ENCODE results near the gene RBP5.
A peak's percentile ranks its signal among the peaks of the same experiment; 100 is the strongest.

The RBP5 gene

DNA sequence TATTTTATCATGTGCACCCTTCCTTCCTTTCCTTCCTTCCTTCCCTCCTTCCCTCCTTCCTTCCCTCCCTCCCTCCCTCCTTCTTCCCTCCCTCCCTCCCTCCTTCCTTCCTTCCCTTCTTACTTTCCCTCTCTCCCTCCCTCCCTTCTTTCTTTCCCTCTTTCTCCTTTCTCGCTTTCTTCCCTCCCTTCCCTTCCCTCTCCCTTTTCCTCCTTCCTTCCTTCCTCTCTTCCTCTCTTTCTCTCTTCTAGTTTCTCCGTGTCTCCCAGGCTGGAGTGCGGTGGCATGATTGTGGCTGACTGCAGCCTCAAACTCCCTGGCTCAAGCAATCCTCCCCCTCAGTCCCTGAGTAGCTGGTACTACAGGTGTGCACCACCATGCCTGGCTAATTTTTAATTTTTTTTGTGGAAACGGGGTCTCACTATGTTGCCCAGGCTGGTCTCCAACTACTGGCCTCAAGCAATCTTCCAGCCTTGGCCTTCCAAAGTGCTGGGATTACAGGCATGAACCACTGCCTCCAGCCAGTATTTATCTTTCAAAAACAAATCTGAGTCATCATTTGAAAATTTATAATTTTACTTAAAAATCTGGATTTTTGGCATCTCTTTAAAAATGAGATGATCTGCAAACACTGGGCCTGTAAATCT is 27.5 kb downstream of the RBP5 start:
- DNase-seq (ENCODE audit: low read depth) = no peak

DNA sequence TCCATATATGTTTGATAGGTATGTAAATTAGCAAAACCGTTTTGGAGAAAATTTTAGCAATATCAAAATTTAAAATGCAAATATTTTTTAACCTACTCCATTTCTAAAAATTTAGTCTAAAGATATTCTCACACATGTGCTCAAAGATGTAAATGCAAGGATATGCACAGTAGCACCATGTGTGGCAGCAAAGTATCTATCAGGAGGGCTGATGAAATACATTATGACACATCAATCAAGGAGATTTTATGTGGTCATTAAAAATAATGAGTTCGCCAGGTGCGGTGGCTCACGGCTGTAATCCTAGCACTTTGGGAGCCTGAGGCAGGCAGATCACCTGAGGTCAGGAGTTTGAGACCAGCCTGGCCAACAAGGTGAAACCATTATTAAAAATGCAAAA is 28.4 kb downstream of the RBP5 start:
- no peak for DNase-seq (ENCODE audit: low read depth)

DNA sequence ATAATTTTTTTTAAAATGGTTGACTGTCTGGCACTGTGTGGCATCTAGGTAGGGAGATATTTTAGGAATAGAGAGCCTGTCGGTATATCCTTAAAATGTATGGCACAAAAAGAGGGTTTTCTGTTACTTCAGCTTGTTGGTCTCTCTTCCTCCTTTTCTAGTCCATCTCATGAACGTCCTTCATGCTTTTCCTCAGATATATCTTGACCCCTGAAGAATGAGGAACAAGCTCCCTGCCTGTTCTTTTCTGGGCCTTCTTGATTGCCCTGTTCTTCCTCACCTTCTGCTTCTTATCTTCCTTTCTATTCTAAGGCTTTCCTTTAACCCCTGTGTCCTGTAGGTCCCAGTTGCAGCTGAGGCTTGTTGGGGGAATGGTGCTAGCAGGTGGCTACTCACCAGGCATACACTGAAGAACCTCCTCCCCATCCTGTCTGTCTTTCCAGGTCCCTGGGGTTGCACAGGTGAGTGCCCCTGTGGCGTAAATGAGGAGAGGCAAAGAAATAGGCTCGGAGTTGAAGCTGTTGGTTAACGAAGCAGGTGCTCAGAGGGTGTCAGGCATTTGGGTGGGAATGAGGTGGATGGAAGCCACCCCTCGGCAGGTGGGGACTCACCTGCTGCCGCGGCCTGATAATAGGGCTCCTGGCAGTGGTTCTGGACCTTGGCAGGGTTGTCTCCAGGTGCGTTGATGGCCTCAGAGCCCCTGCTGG is 29.2 kb downstream of the RBP5 start:
- DNase-seq (ENCODE audit: low read depth) = no peak

DNA sequence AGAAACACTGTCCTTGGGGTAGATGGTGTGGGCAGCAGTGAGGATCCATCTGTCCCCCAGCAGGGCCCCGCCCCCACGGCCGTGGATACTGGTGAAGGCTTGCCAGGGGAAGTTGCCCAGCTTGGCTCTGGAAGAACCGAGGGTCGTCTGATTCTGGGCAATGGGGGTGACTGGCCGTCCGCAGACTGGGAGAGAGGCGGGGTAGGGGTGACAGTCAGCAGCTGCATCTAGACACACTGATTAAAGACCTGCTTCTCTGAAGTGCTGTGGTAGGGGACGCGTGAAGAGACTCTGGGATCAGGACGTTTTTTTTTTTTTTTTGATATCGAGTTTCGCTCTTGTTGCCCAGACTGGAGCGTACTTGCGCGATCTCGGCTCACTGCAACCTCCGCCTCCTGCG is 31.7 kb downstream of the RBP5 start:
- no peak for DNase-seq (ENCODE audit: low read depth)

DNA sequence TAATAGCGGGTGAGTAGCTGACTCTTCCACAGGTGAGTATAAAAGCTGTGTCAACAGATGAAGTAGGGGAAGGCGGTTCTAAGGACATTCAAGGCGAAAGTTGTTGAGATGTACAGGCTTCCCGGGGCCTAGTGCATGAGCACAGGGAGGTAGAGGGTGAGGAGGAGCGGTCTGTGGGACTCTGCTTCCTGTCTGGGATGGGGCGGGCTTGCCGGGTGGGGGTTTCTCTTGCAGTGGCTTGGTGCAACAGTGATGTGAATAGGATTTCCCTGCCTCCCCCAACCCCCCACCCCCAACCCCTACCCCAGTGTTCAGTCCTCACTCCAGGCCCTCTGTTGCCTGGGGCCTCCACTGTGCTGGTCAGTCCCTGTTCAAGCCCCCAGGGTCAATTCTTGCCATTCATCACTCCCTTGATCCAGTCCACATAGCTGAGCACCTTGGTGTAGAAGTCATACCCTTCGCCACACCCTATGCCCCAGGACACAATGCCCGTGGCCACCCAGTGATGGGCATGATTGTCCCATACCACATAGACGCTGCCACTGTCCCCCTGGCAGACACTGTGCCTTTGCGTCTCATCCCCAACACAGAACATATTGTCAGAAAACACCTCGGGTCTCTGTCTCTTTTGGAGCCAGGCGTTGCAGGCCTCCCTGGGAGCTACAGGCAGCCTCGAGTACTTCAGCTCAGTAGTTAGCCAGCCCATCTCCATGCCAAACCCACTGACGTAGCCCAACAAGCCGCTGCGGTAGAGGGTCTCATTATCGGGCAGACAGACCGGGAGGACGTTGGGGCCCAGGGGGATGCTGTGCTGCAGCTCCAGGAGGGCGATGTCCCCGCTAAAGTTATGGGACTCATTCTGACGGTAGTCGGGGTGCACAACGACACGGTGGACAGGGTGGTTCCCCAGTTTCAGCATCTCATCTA is 32.4 kb downstream of the RBP5 start:
- DNase-seq (ENCODE audit: low read depth) = no peak

DNA sequence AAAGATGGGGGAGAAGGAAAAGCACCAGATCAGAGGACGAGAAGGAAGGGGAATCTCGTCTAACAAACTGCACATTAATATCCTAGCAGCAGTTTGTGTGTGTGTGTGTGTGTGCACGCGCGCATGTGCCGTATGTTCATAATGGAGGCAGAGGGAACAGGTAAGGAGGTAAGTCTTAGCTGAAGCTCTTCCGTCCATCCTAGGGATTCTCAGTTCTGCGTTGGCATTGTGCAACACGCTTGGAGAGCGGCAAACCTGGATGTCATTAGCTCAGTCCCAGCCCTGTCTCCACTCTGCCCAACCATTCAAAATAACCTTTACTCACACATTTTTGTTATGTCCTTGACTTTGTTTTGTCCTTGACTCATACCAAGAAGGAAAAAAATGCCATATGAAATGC is 34.8 kb downstream of the RBP5 start:
- DNase-seq (ENCODE audit: low read depth) = no peak

DNA sequence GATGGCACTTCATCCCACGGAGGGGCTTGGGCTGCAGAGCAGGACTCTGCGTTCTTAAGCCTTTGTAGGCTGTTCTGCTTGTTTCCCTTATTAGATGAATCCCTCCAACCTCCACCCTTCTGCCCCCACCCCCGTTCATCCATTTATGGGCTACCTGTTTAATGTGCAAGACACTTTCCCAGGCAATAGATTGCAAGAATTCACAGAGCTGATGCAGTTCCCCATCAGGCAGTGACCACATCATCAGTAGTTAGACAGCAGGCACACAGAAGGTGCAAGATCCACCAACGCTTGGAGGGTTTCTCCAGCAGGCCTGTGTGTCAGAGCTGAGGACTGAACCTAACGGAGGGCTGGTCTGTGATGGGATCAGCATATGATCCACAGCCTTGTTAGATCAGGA is 35.2 kb downstream of the RBP5 start:
- no peak for DNase-seq (ENCODE audit: low read depth)

DNA sequence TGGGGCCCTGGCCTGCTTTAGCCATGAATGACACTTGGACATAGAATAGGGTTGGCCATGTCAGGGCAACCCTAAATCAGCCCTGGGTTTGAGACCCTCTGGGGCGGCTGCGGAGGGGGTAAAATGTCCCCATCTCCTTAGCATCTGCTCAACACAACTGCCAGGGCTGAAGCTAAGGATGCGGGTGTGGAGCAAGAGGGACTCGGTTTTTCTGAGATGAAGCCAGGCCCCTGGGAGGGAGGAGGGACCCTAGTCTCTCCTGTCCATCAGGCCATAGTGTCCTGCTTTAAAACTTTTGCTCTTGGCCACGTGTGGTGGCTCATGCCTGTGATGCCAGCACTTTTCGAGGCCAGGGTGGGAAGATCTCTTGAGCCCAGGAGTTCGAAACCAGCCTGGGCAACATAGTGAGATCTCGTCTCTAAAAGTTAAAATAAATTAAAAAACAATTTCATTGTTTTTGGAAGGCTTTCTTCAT is 35.7 kb downstream of the RBP5 start:
- DNase-seq (ENCODE audit: low read depth) = no peak

DNA sequence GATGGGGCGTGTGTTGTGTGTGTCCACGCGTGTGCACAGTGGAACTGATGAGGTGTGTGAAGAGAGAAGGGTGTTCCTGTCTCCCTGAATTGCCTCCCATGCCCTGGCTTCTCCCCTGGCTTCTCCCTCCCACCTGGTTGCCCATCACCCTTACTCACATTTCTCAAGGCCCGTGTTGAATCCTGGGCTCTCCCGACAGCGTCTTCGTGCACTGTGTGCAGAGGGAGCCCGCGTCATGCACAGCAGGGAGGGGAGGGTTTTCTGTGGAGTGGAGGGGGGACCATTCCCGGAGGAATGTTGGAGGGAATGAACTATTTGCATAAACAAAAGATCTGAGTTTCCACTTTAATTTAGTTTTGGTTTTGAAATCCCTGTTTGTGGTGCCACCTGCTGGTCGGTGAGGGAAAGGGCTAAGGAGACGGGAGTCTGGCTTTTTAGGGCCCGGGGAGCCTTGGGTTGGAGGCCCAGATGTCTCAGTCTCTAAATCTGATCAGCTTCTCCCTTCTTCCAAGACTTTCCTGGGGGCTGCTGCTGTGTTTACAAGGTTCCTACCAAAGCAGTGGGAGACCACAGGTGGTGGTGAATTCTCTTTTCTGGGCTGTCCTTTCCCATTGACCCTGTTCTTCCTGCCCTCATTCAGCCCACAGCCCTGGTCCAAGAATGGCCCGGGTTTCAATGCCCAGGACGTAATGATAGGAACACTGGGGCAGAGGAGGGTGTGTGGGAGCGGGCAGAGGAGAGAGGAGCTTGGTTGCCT is 36.3 kb downstream of the RBP5 start, which contains the start of gene C1R:
Gene C1R (minus strand): TSS at position 217 of the 757 bp plus-strand sequence. CDS start 57 bp downstream, at position 160.
- peak; percentile 51 for DNase-seq (ENCODE audit: low read depth)

DNA sequence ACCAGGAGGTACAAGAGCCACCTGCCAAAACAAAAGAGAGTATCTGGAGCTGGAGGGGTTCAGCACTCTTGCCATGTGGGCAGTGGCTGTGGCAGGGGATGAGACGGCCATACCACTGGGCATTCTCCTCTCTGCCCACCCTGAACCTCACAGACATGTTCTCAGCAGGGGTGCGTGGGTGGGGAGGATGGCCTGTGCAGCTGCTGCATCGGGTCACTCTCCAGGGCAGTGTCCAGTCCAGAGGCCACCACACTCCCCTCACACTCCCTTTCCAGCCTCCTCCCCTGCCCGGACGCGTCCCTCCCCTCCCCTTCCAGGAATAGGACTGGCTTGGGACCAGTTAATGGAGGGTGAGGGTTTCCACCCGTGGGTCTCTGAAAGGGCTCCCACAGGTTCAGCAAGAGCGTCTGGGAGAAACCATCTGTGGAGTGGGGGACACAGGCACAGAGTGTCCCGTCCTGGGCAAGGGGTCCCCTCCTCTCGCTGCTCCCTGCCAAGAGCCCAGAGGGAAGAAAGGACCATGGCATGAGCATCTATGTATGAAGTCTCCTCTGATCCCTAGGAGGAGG is 36.9 kb downstream of the RBP5 start:
- no peak for DNase-seq (ENCODE audit: low read depth)

DNA sequence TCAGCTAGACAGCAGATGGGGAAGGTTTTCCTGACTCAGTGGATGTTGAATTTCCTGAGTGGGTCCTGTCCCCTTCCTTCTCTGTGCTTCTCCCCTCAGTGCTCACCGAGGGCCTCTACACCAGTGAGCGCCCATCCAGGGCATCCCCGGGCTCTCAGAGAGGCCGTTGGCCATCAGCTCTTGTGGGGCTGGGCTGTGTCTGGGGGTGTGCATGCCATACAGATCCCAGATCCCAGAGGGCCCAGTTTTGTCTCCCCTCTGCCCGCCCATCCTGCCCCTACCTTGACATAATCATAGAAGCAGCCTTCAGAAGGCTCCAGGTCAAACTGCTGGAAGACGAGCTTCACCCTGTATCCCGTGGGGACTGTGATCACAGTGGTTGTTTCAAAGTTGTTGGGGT is 37.5 kb downstream of the RBP5 start:
- DNase-seq (ENCODE audit: low read depth) = no peak

DNA sequence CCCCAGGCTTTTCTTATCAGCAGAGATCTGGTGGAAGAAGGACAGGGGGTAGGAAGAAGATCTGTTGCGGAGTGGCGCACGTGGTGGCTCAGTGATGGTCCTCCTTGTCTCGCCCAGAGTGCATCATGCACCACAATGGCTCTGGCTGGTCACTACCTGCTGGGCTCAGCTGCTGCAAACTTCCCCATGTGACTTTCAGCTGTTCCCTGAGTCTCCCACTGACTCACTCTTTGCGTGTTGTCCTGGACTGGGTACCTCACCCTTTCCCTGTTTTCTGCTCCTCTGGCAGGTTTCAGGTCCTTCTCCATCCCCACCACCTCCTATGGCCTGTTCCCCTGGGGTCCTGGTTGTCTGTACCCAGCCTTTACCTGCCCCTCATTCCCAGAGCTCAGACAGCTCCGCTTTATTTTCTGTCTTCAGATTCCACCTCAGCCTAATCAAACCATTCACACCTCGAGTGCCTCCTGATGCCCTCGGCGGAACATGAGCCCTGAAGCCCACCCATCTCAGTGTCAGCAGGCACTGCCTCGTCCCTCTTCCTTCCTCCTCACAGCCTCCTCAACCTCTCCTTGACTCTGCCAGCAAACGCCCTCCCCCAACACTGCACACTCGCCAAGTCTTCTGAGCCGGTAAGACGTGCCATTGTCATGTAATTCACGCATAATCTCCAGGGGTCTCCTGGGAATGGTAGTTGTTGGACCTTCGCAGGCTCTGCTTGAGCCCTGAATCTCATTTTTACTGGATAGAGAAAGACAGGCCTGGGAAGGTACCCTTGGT is 38.3 kb downstream of the RBP5 start:
- DNase-seq (ENCODE audit: low read depth) = no peak

DNA sequence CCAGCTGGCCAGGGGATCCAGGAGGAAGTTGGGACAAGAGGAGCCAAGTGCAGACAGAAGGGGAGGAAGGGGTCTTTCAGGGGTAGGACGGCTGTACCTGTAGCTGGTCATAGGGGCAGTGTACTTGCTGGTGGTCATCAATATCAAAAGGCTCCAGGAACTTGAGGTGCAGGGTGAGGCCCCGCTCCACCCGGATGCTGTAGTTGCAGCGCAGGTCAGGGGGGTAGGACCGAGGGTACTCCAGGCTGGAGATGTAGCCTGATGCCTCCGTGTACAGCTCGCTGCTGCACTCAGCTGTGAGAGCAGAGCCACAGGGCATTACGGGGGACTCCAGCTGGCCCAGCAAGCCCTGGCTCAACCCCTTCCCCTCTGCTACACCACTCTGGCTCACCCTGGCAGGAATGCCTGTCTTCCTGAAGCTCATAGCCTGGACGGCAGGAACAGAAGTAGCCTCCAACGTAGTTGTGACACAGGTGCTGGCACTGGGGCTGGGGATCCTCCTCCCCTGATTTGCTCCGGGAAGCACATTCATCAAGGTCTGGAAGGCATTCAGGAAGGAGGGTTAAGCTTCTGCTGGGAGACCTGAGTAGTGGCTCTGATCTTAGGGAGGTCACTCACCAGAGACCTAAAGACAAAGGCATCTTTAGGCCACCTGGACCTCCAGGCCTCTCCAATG is 39.4 kb downstream of the RBP5 start:
- no peak for DNase-seq (ENCODE audit: low read depth)

DNA sequence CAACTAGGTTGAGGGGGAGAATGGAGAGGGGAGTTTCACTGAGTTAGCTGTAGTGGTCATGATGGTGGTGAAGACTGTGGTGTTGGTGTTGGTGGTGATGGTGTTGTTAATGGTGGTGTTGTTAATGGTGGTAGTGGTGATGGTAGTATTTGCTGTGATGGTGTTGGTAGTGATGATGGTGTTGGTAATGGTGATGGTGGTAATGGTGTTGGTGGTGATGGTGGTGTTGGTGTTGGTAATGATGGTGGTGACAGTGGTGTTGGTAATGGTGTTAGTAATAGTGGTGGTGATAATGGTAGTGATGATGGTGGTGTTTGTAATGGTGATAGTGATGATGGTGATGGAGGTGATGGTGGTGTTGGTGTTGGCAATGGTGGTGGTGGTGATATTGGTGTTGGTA is 45.6 kb downstream of the RBP5 start:
- DNase-seq (ENCODE audit: low read depth) = no peak

DNA sequence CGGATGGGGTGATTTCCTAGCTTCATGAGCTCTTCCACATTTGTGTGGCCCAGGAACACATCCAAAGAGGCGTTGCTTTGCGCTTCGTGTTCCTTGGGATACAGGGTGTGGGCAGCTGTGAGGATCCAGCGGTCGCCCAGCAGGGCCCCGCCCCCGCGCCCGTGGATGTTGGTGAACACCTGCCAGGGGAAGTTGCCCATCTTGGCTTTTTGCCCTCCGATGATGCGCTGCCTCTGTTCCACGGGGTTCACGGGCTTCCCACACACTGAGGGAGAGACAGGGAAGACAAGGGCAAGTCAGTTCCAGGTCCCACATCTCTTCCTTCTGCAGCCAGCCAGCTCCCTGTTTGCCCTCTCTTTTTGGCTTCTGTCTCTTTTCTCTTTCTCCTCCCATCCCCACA is 47.7 kb downstream of the RBP5 start:
- DNase-seq (ENCODE audit: low read depth) = no peak

DNA sequence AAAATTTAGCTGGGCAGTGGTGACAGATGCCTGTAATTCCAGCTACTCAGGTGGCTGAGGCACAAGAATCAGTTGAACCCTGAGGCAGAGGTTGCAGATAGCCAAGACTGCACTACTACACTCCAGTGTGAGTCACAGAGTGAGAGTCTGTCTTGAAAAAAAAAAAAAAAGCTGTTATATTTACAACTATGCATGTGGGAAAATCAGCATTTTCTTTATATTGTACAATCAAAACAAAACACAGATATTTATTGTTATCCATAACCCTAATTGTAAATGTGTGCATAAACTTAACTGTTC is 48.9 kb downstream of the RBP5 start:
- DNase-seq (ENCODE audit: low read depth) = no peak

DNA sequence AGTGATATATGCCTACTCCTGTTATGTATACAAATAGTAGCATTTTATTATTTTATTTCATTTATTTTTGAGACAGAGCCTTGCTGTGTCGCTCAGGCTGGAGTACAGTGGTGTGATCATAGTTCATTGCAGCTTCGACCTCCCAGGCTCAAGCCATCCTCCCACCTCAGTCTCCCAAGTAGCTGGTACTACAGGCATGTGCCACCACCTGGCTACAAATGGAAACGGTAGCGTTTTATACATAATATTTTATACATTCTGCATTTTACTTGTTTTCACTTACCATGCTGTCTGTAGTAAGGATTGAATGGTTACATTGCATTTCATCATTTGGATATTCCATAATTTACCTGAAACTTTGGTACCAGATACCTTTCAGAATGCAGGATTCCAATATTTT is 50.5 kb downstream of the RBP5 start:
- no peak for DNase-seq (ENCODE audit: low read depth)

DNA sequence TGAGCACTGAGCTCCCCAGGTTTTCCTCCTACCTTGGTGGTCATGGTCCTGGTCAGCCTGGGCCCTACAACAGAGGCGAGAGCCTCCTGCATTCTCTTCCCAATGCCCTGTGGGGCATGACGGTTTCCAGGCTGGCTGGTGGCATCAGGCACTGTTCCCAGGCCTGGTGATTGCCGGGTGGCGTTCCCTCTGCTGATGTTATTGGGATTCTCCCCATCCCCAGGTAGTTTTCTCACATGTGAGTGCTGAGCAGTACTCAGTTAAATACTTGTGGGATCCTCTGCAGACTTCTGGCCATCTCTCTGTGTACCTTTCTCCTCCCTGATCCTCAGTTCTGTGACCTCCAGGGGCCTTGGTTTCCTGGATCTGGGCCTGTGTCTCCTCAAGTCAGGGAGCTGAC is 52.2 kb downstream of the RBP5 start:
- no peak for DNase-seq (ENCODE audit: low read depth)

DNA sequence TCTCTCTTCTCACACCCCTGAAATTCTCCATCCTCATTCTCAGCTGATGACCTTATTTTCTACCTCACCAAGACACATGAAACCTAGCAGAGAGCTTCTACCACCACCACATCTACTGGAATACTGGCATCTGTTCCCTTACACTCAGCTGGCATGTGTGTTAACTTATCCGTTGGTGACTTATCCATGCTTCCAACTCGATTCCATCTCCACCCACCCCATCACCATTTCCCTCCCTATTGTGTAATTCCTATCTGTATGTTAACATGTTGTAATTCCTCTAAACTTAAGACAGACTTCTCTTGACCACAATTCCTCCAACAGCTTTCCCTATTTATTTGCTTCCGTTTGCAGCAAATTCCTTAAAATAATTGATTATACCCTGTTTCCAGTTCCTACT is 52.8 kb downstream of the RBP5 start:
- no peak for DNase-seq (ENCODE audit: low read depth)

DNA sequence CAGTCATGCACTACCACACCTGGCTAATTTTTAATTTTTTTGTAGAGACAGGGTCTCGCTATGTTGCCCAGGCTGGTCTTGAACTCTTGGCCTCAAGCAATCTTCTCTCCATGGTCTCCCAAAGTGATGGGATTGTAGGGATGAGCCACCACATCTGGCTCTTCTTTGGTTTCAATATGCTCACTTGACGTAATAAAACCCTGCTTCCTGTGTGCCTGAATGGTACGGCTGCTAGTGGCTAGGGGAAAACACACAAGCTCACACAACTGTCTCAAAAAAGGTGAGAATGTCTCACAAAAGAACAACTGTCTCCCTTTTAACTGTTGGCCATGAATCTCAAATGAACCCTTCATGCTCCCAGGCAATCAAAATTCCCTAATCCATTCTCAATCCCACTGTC is 53.2 kb downstream of the RBP5 start:
- DNase-seq (ENCODE audit: low read depth) = no peak

DNA sequence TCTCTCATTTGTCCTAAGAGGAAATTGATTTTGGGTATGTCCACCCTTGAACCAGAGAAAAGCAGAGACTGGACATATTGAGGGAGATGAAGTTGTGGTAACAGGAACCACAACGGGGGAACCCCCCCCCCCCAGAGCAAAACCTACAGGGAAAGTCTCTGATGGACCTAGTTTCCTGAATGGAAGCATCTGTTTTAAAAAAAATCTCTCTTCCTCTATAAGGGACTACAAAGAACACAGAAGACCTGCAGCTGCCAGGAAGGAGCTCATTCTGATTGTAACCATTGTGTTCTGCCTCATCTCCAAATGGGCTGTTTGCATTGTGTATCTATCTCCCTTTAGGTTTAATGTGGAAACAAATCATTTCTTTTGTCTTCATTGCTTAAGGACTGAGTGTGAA is 54.7 kb downstream of the RBP5 start:
- no peak for DNase-seq (ENCODE audit: low read depth)

Data from stimulated activated CD8-positive, alpha-beta memory T cell treated with anti-CD3 and anti-CD28 coated beads, Interleukin-7, amount 100 ng/mL, for 24 hours (primary cell).